Measurements from ENCODE around the gene MAOB. TPM values are rescaled to one million over a fixed set of nuclear protein-coding genes. Genes with fewer than 3 reads are reported as not detected.
"Not testable (repeated sequence)": the region's sequence is repeated elsewhere in the genome, so short reads cannot be mapped to it uniquely, and the experiment has no call there.

Gene MAOB
- not detected in 2 replicates for total RNA-seq

- no peak for DNase-seq (ENCODE audit: low read depth in 2 of 2)
Observed at GRCh38 chrX:43882294-43882681, at the start of gene MAOB. MAOB (minus strand) TSS chrX:43882450; CDS start chrX:43882299, 151 bp downstream.

- not testable (repeated sequence) for DNase-seq (ENCODE audit: low read depth in 2 of 2)
Observed at GRCh38 chrX:43922032-43922431, 39.8 kb upstream of the MAOB start.

GRCh38 chrX:43910772-43911171, 28.5 kb upstream of the MAOB start:
- not testable (repeated sequence) for DNase-seq (ENCODE audit: low read depth in 2 of 2)

GRCh38 chrX:43910012-43910411, 27.8 kb upstream of the MAOB start:
- DNase-seq (ENCODE audit: low read depth in 2 of 2), result no peak

GRCh38 chrX:43909141-43909540, 26.9 kb upstream of the MAOB start:
- DNase-seq (ENCODE audit: low read depth in 2 of 2), result no peak

GRCh38 chrX:43899878-43900815, 17.9 kb upstream of the MAOB start:
- DNase-seq (ENCODE audit: low read depth in 2 of 2), result no peak

GRCh38 chrX:43898406-43899035, 16.3 kb upstream of the MAOB start:
- no peak for DNase-seq (ENCODE audit: low read depth in 2 of 2)

GRCh38 chrX:43897290-43897689, 15.0 kb upstream of the MAOB start:
- no peak for DNase-seq (ENCODE audit: low read depth in 2 of 2)

- no peak for DNase-seq (ENCODE audit: low read depth in 2 of 2)
Observed at GRCh38 chrX:43892336-43892870, 10.2 kb upstream of the MAOB start.

- no peak for DNase-seq (ENCODE audit: low read depth in 2 of 2)
Observed at GRCh38 chrX:43885617-43886016, 3.4 kb upstream of the MAOB start.

- DNase-seq (ENCODE audit: low read depth in 2 of 2), result no peak
Observed at GRCh38 chrX:43881410-43882293, 598 bp downstream of the MAOB start.

GRCh38 chrX:43880425-43880824, 1.8 kb downstream of the MAOB start:
- DNase-seq (ENCODE audit: low read depth in 2 of 2), result no peak

GRCh38 chrX:43878906-43879526, 3.2 kb downstream of the MAOB start:
- DNase-seq (ENCODE audit: low read depth in 2 of 2), result no peak

GRCh38 chrX:43876680-43877079, 5.6 kb downstream of the MAOB start:
- no peak for DNase-seq (ENCODE audit: low read depth in 2 of 2)

GRCh38 chrX:43870758-43871419, 11.4 kb downstream of the MAOB start:
- DNase-seq (ENCODE audit: low read depth in 2 of 2), result no peak

GRCh38 chrX:43870011-43870410, 12.2 kb downstream of the MAOB start:
- peak in 1 of 2 donors; percentile 28 for DNase-seq (ENCODE audit: low read depth in 2 of 2)

- DNase-seq (ENCODE audit: low read depth in 2 of 2), result no peak
Observed at GRCh38 chrX:43868791-43869190, 13.5 kb downstream of the MAOB start.

- DNase-seq (ENCODE audit: low read depth in 2 of 2), result no peak
Observed at GRCh38 chrX:43866423-43866822, 15.8 kb downstream of the MAOB start.

- no peak for DNase-seq (ENCODE audit: low read depth in 2 of 2)
Observed at GRCh38 chrX:43865791-43866190, 16.5 kb downstream of the MAOB start.

- DNase-seq (ENCODE audit: low read depth in 2 of 2), result no peak
Observed at GRCh38 chrX:43862434-43862833, 19.8 kb downstream of the MAOB start.

Measured in lung microvascular endothelial cell (primary cell).